ENCODE results near the gene ACSF3. TPM values are rescaled to one million over a fixed set of nuclear protein-coding genes. Genes with fewer than 3 reads are reported as not detected.
A peak's percentile ranks its signal among the peaks of the same experiment; 100 is the strongest.

ACSF3 gene
- polyA plus RNA-seq (ENCODE audit: insufficient read length in 3 of 3) = 10 to 100 TPM; 24.4 to 31.2 (median 30.6) TPM

DNA sequence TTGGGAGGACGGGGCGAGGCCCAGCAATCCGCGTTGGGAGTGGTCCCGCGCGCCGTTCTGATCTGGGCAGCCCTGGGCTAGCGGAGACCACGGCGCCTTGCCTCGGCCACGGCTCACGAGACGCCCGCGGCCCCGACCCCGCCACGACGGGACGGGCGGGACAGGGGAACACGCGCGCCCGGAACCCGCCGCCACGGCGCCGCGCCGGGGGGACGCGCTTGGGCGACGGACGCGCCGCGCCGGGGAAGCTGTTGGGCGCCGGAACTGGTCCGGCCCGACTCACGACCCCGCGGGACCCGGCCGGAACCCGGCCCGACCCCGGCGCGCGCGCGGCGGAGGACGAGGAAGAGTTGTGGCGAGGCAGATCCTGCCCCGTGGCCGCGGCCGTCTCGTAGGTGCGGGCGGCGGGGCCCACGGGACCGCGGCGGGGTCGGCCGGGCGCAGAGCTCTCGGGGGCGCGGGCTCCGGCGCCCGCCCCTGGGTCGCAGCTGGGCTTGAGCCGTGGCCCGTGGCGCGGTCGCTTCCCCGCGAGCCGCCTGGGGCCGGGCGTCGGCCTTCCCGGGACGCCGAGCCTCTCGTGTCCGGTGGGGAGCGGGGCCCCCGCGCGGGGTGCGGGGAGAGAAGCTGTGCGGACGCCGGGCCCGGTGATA lies at the start of gene ACSF3:
ACSF3 (plus strand) TSS at position 251 of the 650 bp plus-strand sequence. CDS start 6,830 bp downstream, outside the sequence.
- DNase-seq (ENCODE audit: low read depth in 3 of 3, low spot score in 2 of 3) = peak in 1 of 3 donors; percentile 21

- no peak for DNase-seq (ENCODE audit: low read depth in 3 of 3, low spot score in 2 of 3)
Measured at GRCh38 chr16:89044418-89045180, 49.1 kb upstream of the ACSF3 start.

GRCh38 chr16:89045181-89045815 lies 48.4 kb upstream of the ACSF3 start:
- no peak for DNase-seq (ENCODE audit: low read depth in 3 of 3, low spot score in 2 of 3)

GRCh38 chr16:89045881-89046280 lies 47.8 kb upstream of the ACSF3 start:
- DNase-seq (ENCODE audit: low read depth in 3 of 3, low spot score in 2 of 3) = no peak

- no peak for DNase-seq (ENCODE audit: low read depth in 3 of 3, low spot score in 2 of 3)
Measured at GRCh38 chr16:89046491-89046890, 47.2 kb upstream of the ACSF3 start.

- no peak for DNase-seq (ENCODE audit: low read depth in 3 of 3, low spot score in 2 of 3)
Measured at GRCh38 chr16:89047331-89048089, 46.1 kb upstream of the ACSF3 start.

- DNase-seq (ENCODE audit: low read depth in 3 of 3, low spot score in 2 of 3) = no peak
Measured at GRCh38 chr16:89048090-89048725, 45.4 kb upstream of the ACSF3 start.

DNA sequence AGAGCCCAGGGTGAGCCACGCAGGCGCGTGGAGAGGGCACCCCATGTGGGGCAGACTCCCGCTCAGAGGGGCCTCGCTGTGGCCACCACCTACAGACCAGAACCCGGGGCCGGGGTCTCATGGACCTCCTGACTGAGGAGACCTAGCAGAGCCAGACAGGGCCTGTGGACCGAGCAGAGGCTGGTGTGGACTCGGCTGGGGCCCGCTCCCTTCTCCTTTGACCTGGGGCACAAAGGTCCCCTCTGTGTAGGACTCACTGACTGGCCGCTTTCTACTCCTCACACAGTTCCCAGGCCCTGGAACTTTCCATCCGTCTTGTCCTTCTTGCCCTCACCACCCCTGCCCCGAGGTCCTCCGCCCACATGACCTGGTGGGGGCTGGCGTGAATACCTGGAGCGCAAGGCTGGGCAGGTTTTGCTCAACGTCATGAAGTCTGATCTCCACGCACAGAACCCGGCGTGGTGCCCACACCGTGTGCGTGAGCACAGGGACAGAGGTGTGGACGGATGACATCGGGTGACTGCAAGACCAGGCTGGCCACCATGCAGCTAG lies 44.7 kb upstream of the ACSF3 start:
- DNase-seq (ENCODE audit: low read depth in 3 of 3, low spot score in 2 of 3) = no peak

DNA sequence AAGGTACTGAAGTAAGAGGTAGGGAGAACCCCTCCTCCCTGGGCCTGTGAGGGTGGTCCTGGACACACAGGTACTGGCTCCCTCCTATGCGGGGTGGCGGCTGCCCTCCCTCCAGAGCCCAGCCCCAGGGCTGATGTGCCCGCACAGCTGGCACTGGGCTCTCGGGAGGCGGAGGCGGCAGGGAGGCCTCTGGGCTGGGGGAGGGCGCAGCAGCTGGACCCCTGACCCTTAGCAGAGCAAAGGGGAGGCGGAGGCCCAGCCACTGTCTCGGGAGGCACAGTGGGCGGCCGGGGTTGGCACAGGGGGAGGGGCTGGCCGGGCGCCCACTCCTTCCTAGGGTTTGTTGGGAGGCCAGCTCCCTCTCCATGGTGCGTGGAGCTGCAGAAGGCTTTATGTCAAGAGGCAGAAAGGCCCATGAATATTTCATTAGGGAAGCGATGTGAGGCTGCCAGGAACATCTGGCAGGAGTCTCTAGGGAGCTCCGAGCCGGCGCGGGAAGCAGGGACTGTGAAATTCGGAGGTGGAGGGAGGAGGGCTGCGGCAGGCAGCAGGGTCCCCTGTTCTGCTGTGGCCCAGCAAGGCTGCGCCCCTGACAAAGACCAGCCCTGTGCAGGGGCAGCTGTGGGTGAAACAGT lies 44.1 kb upstream of the ACSF3 start:
- no peak for DNase-seq (ENCODE audit: low read depth in 3 of 3, low spot score in 2 of 3)

DNA sequence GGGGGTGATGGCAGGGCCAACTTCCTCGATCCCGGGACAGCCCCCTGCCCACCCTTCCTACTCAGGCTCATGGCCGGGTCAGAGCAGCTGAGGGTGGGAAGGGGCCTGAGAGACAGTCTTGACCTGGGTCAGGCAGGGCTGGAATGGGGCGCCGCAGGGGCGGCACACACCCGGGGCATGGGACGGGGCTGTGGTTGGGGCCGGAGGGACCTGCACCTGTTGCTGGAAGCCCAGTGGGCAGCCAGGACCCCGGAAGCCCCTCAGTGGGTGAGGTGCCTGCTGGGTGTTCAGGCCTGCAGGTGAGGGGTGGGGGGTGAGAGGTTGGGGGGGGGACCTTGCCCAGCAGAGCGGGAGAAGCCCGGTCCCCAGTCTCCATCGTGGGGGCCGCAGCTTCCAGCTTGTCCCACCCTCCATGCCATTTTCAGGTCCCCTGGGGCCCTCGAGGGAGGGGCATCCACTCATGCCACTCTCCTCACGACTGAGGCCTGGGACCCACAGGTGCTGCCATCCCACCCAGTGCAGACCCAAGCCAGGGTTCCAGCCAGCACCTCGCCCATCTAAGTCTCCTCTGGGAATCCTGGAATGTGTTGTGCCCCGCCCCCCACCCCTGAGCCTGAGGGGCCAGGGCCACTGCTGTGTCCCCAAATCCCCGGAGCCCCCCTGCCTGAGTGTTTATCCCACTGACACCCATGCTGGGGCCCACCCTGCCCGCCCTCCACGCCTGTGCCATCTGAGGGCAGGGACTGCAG lies 43.4 kb upstream of the ACSF3 start:
- no peak for DNase-seq (ENCODE audit: low read depth in 3 of 3, low spot score in 2 of 3)

- no peak for DNase-seq (ENCODE audit: low read depth in 3 of 3, low spot score in 2 of 3)
Measured at GRCh38 chr16:89050868-89051311, 42.8 kb upstream of the ACSF3 start.

GRCh38 chr16:89051521-89052166 lies 42.0 kb upstream of the ACSF3 start:
- no peak for DNase-seq (ENCODE audit: low read depth in 3 of 3, low spot score in 2 of 3)

- no peak for DNase-seq (ENCODE audit: low read depth in 3 of 3, low spot score in 2 of 3)
Measured at GRCh38 chr16:89052191-89052889, 41.3 kb upstream of the ACSF3 start.

DNA sequence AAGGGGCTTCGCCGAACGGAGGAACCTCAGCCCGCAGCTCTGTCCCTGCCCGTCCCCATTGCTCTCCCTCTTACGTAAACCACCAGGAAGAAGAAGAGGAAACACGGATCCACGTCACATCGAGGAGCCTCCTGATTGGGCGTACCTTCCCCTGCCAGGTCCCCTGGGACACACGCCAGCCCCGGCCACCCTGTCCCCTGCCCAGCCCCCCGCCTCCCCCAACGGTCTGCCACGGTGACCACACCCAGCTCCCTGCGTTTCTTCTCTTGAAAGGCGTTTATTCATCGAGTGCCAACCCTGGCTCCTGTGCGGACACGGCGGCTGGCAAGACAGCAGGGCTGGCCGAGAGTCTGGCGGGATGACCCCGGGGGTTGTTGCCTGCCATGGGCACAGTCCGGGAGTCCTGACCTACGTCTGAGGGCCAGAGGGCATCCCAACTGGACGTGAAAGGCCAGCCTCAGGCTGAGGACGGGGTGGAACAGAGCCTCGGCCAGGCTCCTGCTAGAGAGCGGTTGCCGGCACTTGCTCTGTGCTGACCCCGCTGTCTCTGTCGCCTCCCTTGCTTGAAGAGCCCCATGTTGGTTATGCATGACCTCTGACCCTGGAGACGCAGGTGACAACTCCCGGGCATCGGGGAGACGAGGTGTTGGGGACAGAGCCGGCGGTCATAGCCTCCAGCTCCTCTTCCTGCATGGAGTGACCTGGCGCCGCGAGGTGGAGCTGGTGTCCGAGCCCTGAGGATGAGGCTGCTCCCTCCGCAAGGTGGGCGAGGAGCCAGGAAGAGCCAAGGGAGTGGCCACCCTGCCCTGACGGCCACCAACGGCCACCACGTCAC lies 40.5 kb upstream of the ACSF3 start:
- DNase-seq (ENCODE audit: low read depth in 3 of 3, low spot score in 2 of 3) = no peak

DNA sequence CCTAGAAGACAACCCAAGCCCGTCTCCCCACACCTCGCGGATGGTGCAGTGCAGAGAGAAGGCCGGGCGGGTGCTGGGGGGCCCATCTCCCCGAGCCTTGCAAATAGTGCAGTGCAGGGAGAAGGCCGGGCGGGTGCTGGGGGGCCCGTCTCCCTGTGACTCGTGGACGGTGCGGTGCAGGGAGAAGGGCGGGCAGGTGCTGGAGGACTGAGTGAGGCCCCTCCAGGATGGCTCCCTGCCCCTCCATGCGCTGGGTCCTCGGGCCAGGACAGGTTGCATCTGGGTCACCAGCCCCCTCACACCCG lies 40.0 kb upstream of the ACSF3 start:
- DNase-seq (ENCODE audit: low read depth in 3 of 3, low spot score in 2 of 3) = no peak

DNA sequence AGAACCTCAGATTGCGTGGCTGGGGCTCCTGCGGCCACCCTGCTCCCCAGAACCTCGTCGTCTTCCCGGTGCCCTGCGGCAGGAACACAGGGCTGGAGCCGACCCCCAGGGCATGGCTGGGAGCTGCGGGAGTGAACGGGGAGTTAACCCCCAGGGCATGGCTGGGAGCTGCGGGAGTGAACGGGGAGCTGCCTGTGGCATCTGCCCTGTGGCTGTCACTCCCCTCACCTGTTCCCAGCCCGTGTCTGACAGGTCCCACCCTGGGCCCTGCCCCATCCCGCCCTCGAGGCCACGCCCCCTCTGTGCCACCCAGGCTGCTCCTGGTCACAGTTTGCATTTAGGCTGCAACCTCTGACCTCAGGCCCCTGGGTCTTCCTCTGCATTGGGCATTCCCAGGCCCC lies 39.4 kb upstream of the ACSF3 start:
- no peak for DNase-seq (ENCODE audit: low read depth in 3 of 3, low spot score in 2 of 3)

GRCh38 chr16:89054714-89055113 lies 38.9 kb upstream of the ACSF3 start:
- no peak for DNase-seq (ENCODE audit: low read depth in 3 of 3, low spot score in 2 of 3)
